B cell (primary cell): ENCODE data around the gene ACSL1. TPM values are rescaled to one million over a fixed set of nuclear protein-coding genes. Genes with fewer than 3 reads are reported as not detected.

ENCODE experiments used
- ATAC-seq: fragments of 200-7000 bp; cut with Tn5 transposase; one replicate; pipeline ENCODE4 v1.10.0; 2021; ENCODE audit warnings: low read depth, mild to moderate bottlenecking, moderate number of reproducible peaks, moderate library complexity
- CTCF ChIA-PET: fragments of 350-600 bp; sonication (Branson Sonifier 250); formaldehyde crosslinking; loops from one replicate; lab custom pipeline; 2021; ENCODE audit warnings: antibody characterized with exemption, inconsistent platforms; lab: Charles Lee
- POLR2A ChIA-PET: fragments of 350-600 bp; sonication (Branson Sonifier 250); formaldehyde crosslinking; loops from one replicate; lab custom pipeline; 2021; ENCODE audit warnings: antibody characterized with exemption; lab: Charles Lee
- DNase-seq: peaks from one replicate; pipeline ENCODE4 v3.0.0; 2013
- H2AFZ ChIP-seq: 2 replicates; pipeline ENCODE4 v1.6.1; 2012; ENCODE audit warnings: mild to moderate bottlenecking, low read depth, low read length; ENCODE audit not compliant: insufficient read depth, poor library complexity, severe bottlenecking
- H3K27ac ChIP-seq, 2 donors: 1 replicate in 1 of 2; 2 replicates in 1 of 2; pipeline ENCODE4 v1.5.1; 2012 to 2013; ENCODE audit warnings: low read length in 2 of 2, mild to moderate bottlenecking in 2 of 2, moderate library complexity in 1 of 2
- H3K27me3 ChIP-seq, 4 experiments: fragments of 200-600 bp in 1 of 4; sonication (generic) in 1 of 4; replicated peaks in 1 of 4; 1 replicate in 2 of 4; 2 replicates in 2 of 4; pipeline versions ENCODE4 v1.6.1 to v1.7.0; 2013 to 2016; ENCODE audit warnings: low read length in 3 of 4, mild to moderate bottlenecking in 2 of 4, mixed read lengths in 1 of 4, moderate library complexity in 1 of 4; ENCODE audit not compliant: insufficient read depth in 4 of 4, control insufficient read depth in 3 of 4; ENCODE audit errors: control extremely low read depth in 1 of 4
- H3K36me3 ChIP-seq, 2 experiments: replicated peaks in 1 of 2; 1 replicate in 1 of 2; 2 replicates in 1 of 2; pipeline versions ENCODE4 v1.6.1 to v1.7.1; 2013; ENCODE audit warnings: low read length in 1 of 2; ENCODE audit not compliant: insufficient read depth in 2 of 2, control insufficient read depth in 1 of 2; ENCODE audit errors: control extremely low read depth in 1 of 2, extremely low read depth in 1 of 2
- H3K4me1 ChIP-seq, 2 donors: fragments of 200-600 bp in 1 of 2; sonication (generic) in 1 of 2; 1 replicate in 1 of 2; 2 replicates in 1 of 2; pipeline versions ENCODE4 v1.5.1 to v1.6.1; 2013 to 2017; ENCODE audit warnings: low read length in 2 of 2; ENCODE audit not compliant: control insufficient read depth in 2 of 2, insufficient read depth in 2 of 2
- H3K4me2 ChIP-seq: replicated peaks from 2 replicates; pipeline ENCODE3; 2012; ENCODE audit warnings: mild to moderate bottlenecking, low read depth, low read length; ENCODE audit not compliant: poor library complexity, severe bottlenecking
- H3K4me3 ChIP-seq, 5 experiments: fragments of 200-600 bp in 1 of 5; sonication (generic) in 1 of 5; 1 replicate in 3 of 5; 2 replicates in 2 of 5; pipeline versions ENCODE4 v1.5.1 to v1.7.0; 2011 to 2016; ENCODE audit warnings: low read length in 4 of 5, mild to moderate bottlenecking in 4 of 5, low read depth in 2 of 5, control low read depth in 1 of 5, moderate library complexity in 1 of 5; ENCODE audit not compliant: insufficient read depth in 1 of 5; ENCODE audit errors: control extremely low read depth in 1 of 5, extremely low read depth in 1 of 5
- H3K79me2 ChIP-seq: fragments of 200-600 bp; sonication (generic); one replicate; pipeline ENCODE4 v1.6.0; 2016; ENCODE audit warnings: low read length; ENCODE audit not compliant: control insufficient read depth, insufficient read depth
- H3K9ac ChIP-seq: fragments of 200-600 bp; sonication (generic); 2 replicates; pipeline ENCODE4 v1.6.1; 2017; ENCODE audit warnings: mild to moderate bottlenecking, low read length, moderate library complexity
- H3K9me3 ChIP-seq, 3 donors: one replicate each; pipeline versions ENCODE4 v1.6.1 to v1.7.1; 2013; ENCODE audit warnings: low read length in 2 of 3; ENCODE audit not compliant: control insufficient read depth in 2 of 3, insufficient read depth in 1 of 3; ENCODE audit errors: control extremely low read depth in 1 of 3
- H4K20me1 ChIP-seq: 2 replicates; pipeline ENCODE4 v1.6.0; 2012; ENCODE audit warnings: mild to moderate bottlenecking, low read length; ENCODE audit not compliant: insufficient read depth, control insufficient read depth, poor library complexity, severe bottlenecking
- H3K27ac Mint-ChIP-seq: one replicate; pipeline ENCODE4 v1.8.0; 2021; ENCODE audit warnings: mixed read lengths
- H3K27me3 Mint-ChIP-seq: one replicate; pipeline ENCODE4 v1.8.0; 2021; ENCODE audit warnings: mixed read lengths
- H3K4me1 Mint-ChIP-seq: one replicate; pipeline ENCODE4 v1.8.0; 2021; ENCODE audit warnings: mixed read lengths
- H3K4me3 Mint-ChIP-seq: one replicate; pipeline ENCODE4 v1.8.0; 2021; ENCODE audit warnings: mixed read lengths
- H3K9me3 Mint-ChIP-seq: one replicate; pipeline ENCODE4 v1.8.0; 2022; ENCODE audit warnings: mixed read lengths; ENCODE audit not compliant: insufficient read depth
- EZH2 ChIP-seq: IDR thresholded peaks from 2 replicates; pipeline ENCODE4 v1.6.1; 2012; ENCODE audit warnings: borderline replicate concordance, low read depth, mild to moderate bottlenecking, moderate library complexity, low read length; ENCODE audit not compliant: insufficient read depth, poor library complexity, severe bottlenecking
- WGBS: methylation state at CpG from one replicate; pipeline ENCODE4 v1.1.5; 2013; ENCODE audit warnings: missing lambda C conversion rate; ENCODE audit not compliant: insufficient coverage; 5-methylcytosine and 5-hydroxymethylcytosine counted together
- intact Hi-C: fragments of 100-400 bp; cut with micrococcal nuclease; formaldehyde crosslinking; loops from one replicate; pipeline ENCODE4 v1.10.0; 2022
- polyA plus RNA-seq: library from polyadenylated mRNA; depleted of rRNA; stranded (reverse); fragments of >200 nt; gene quantifications from 2 replicates; pipeline ENCODE4 v1.2.3, GENCODE V29; 2012
- total RNA-seq, 2 donors: library from RNA; stranded (reverse); fragments of 120-200 nt in 1 of 2; gene quantifications; 1 replicate in 1 of 2; 2 replicates in 1 of 2; pipeline versions ENCODE4 v1.2.3 to v1.2.4, GENCODE V29; 2013 to 2022
- TF ChIP-seq, protein P1 (sequence below): fragments of 200-600 bp; IDR thresholded peaks from one replicate; pipeline ENCODE4 v1.8.0; 2022; ENCODE audit warnings: antibody characterized with exemption, mild to moderate bottlenecking

ACSL1 gene
- total and polyA plus RNA-seq, 2 donors (not counting 1 experiment from before 2014, with no cell fraction given), result 6.6 to 31.8 TPM

DNA sequence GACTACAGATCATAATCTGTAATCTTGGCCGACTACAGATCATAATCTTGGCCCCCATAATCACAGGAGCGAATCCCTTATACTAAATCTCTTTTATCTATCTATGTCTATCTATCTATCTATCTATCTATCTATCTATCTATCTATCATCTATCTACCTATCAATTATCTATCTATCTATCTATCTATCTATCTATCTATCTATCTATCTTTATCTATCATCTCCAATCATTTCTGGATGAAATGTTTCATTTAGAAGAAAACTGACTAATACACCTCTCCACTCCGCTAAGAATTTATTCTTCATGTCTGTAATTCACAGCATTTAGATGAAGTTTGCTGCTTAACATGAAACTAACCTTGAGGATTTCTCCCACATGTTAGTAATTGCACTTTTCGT is 45.0 kb upstream of the ACSL1 start:
- Mint-ChIP-seq H3K4me1 (no peaks in the 10 kb centered on the region), H3K9me3 (no peaks in the 10 kb centered on the region), H3K4me3 (no peak overlapping the region), H3K27me3 (peaks cover 4% of the 10 kb centered on the region), H3K27ac (no peak overlapping the region)
- Histone ChIP-seq H3K4me1 (no peaks in the 10 kb centered on the region), H3K9ac (no peak overlapping the region), H3K27me3 (no peaks in the 10 kb centered on the region), H3K4me3 (no peak overlapping the region), H4K20me1 (no peaks in the 10 kb centered on the region), H3K4me2 (no peak overlapping the region), H3K27ac (no peak overlapping the region), H2AFZ (no peak overlapping the region), H3K79me2 (no peaks in the 10 kb centered on the region), H3K36me3 (no peaks in the 10 kb centered on the region), H3K9me3 (no peaks in the 10 kb centered on the region)
- DNase-seq, result no peak
- no peak for ATAC-seq
- no peak for TF ChIP-seq EZH2
- TF ChIP-seq, protein P1, sequence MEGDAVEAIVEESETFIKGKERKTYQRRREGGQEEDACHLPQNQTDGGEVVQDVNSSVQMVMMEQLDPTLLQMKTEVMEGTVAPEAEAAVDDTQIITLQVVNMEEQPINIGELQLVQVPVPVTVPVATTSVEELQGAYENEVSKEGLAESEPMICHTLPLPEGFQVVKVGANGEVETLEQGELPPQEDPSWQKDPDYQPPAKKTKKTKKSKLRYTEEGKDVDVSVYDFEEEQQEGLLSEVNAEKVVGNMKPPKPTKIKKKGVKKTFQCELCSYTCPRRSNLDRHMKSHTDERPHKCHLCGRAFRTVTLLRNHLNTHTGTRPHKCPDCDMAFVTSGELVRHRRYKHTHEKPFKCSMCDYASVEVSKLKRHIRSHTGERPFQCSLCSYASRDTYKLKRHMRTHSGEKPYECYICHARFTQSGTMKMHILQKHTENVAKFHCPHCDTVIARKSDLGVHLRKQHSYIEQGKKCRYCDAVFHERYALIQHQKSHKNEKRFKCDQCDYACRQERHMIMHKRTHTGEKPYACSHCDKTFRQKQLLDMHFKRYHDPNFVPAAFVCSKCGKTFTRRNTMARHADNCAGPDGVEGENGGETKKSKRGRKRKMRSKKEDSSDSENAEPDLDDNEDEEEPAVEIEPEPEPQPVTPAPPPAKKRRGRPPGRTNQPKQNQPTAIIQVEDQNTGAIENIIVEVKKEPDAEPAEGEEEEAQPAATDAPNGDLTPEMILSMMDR, result no peak
- ChIA-PET CTCF (no interaction called here), POLR2A (no interaction called here)
- WGBS, result no CpG with 5 or more reads among the region's 4 CpGs
- intact Hi-C loops, result no loop called here

DNA sequence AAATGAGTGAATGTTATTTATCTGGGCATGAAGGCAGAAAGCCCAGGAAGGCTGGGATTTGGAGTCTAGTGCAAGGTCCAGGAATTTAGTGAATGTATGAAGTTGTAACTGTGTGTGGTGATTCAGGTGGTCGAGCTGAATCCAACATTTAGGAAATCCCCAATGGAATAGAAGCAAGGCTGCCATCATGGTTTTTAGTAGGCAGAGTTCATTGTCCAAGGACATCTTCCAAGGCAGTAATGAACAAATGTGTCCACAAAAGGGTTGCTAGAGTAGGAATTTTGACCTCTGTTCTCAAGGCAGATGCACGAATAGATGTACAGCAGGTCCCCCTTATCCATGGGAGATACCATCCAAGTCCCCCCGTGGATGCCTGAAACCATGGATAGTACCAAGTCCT is 42.9 kb upstream of the ACSL1 start:
- no peak overlapping the region for H3K4me2 ChIP-seq
- H3K9ac ChIP-seq, result no peak overlapping the region
- H3K36me3 ChIP-seq, result no peaks in the 10 kb centered on the region
- DNase-seq (no peak), ATAC-seq (no peak)
- WGBS, result 80% methylated on average over 1 of the region's 3 CpGs
- Mint-ChIP-seq H3K4me1 (no peaks in the 10 kb centered on the region), H3K4me3 (no peak overlapping the region), H3K27ac (no peak overlapping the region), H3K27me3 (peaks cover 4% of the 10 kb centered on the region), H3K9me3 (no peaks in the 10 kb centered on the region)
- ChIA-PET CTCF (no interaction called here), POLR2A (no interaction called here)
- no peaks in the 10 kb centered on the region for H3K4me1 ChIP-seq
- TF ChIP-seq, protein P1, result no peak
- TF ChIP-seq EZH2, result no peak
- no peaks in the 10 kb centered on the region for H3K79me2 ChIP-seq
- H4K20me1 ChIP-seq, result no peaks in the 10 kb centered on the region
- intact Hi-C loops, result no loop called here
- no peaks in the 10 kb centered on the region for H3K27me3 ChIP-seq
- H3K4me3 ChIP-seq, result no peak overlapping the region
- no peak overlapping the region for H2AFZ ChIP-seq
- no peaks in the 10 kb centered on the region for H3K9me3 ChIP-seq
- H3K27ac ChIP-seq, result no peak overlapping the region
